GM19328 (cell line): ENCODE data around the gene MYO1A.
"Not testable (repeated sequence)": the region's sequence is repeated elsewhere in the genome, so short reads cannot be mapped to it uniquely, and the experiment has no call there.

ENCODE experiments used
- ATAC-seq: cut with Tn5 transposase; IDR thresholded peaks from one replicate; pipeline ENCODE4 v1.9.1; 2021; ENCODE audit warnings: mild to moderate bottlenecking, moderate library complexity; ENCODE audit not compliant: unreplicated experiment

MYO1A gene

DNA sequence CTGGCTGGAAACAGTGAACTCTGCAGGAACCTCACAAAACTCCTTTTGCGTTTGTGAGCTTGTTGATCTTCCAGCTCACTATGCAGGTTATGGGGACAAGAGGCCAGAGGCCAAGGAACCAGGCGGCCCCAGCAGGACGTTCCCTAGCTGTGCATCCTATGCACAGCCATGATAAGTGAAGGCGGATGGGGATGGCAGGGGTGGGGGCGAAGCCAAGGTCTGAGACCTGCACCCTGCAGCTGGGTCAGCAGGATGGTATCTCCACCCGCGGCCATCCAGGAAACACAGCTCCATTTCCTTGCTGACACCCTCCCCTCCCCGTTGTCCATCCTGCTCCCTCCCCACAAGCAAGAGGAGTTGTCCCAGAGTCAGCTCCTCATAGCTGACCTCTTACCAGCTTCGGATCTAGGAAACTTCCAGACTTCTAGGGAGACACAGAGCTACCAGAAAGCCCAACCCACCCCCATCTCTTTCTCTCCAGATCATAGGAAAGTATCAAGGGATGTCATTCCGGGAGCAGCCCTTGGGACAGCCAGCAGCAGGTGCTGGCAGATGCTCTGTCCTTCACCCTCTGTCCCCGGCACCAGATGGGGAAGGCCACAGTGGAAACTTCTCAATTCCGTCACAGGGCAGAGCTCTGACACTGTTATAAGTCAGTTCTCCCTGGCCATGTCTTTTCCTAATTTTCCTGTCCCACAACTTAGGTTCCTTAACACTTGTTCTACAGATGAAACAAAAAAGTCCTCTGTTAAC, 53.0 kb downstream of the MYO1A start:
- ATAC-seq: no peak

DNA sequence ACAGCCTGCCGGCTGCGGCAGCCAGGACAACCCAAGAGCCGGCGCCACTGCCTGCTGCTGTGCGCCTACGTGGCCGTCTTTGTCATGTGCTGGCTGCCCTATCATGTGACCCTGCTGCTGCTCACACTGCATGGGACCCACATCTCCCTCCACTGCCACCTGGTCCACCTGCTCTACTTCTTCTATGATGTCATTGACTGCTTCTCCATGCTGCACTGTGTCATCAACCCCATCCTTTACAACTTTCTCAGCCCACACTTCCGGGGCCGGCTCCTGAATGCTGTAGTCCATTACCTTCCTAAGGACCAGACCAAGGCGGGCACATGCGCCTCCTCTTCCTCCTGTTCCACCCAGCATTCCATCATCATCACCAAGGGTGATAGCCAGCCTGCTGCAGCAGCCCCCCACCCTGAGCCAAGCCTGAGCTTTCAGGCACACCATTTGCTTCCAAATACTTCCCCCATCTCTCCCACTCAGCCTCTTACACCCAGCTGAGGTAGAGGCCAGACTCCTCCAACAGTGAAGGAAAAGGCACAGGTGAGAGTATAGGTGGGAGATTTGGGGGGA, 53.9 kb downstream of the MYO1A start:
- ATAC-seq: no peak

DNA sequence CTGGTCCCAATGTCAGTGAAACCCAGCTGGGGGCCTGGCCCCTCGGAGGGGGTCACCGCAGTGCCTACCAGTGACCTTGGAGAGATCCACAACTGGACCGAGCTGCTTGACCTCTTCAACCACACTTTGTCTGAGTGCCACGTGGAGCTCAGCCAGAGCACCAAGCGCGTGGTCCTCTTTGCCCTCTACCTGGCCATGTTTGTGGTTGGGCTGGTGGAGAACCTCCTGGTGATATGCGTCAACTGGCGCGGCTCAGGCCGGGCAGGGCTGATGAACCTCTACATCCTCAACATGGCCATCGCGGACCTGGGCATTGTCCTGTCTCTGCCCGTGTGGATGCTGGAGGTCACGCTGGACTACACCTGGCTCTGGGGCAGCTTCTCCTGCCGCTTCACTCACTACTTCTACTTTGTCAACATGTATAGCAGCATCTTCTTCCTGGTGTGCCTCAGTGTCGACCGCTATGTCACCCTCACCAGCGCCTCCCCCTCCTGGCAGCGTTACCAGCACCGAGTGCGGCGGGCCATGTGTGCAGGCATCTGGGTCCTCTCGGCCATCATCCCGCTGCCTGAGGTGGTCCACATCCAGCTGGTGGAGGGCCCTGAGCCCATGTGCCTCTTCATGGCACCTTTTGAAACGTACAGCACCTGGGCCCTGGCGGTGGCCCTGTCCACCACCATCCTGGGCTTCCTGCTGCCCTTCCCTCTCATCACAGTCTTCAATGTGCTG, 54.6 kb downstream of the MYO1A start:
- no peak for ATAC-seq

DNA sequence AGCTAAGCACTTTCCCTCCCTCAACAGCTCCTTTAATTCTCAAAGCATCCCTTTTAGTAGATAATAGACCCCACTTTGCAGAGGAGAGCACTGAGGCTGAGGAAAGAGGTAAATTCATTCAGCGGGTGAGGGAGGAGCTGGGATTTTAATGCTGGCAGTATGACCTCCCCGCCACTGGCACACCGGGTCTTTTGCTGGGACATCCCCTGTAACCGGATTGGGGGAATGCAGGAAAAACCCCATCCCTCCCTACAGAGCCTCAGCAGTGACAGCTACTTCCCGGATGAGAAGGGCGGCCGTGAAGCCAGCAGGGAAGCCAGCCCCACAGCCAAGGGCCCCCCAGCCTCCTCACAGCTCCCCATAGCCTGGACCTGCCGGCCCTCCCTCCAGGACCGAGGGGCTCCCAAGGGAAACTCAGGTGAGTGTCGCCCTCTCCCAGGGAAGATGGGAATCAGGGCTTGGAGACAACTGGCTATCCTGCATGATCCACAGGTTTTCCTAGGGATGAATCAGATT, 55.6 kb downstream of the MYO1A start:
- no peak for ATAC-seq

DNA sequence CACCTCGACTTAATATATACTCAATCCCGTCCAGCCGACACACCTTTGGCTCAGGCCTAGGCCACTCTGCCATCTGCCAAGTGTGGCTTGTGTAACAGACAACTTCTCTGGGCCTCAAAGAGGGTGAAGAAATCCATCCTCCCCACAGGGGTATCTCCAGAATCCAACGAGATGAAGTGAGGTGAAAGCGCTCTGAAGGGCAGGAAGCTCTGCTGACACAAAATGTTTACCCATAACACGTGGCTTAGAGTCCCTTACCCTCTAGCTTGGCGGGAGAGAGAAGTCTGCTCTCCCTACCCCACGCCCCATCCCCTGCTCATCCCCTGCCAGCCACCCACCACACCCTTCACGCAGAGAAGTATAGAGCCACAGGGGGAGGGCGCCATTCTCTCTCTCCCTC, 56.6 kb downstream of the MYO1A start:
- ATAC-seq: no peak

DNA sequence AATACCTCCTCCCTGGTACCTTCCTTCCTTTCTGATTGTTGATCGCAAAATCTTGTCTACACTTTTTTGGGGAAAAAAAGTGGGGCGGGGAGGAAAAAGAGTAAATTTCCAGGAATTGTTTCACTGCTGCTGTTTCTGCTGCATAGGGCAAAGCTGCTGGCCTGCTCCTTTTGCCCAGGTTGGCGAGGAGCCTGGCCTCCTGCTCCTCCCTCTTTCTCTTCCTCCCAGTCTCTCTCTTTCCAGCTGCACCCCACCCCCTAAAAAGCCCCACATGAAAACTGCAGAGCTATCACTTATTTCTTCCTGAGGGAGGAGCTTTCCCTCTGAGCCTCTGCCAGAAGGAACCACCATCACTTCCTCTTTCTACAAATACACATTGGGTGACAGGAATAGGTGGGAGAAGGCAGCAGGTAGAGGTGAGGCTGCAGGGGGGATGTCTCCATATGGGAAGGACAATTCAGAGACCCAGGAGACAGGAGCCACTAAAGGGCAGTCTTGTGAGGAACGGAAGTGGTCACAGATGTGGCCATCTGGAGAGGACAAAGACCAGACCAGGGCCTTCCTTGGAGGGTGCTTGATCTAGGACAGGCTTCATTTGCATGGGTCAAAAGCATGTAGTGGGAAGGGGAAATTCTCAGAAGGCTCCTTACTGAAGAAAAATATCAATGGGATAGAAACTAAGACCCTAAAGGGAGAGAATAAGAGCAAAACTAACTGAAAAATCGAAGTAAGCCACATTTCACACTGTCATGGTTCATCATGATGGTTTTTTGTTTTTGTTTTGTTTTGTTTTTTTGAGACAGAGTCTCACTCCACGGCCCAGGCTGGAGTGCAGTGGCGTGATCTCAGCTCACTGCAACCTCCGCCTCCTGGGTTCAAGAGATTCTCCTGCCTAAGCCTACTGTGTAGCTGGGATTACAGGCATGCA, 58.3 kb downstream of the MYO1A start:
- no peak for ATAC-seq

DNA sequence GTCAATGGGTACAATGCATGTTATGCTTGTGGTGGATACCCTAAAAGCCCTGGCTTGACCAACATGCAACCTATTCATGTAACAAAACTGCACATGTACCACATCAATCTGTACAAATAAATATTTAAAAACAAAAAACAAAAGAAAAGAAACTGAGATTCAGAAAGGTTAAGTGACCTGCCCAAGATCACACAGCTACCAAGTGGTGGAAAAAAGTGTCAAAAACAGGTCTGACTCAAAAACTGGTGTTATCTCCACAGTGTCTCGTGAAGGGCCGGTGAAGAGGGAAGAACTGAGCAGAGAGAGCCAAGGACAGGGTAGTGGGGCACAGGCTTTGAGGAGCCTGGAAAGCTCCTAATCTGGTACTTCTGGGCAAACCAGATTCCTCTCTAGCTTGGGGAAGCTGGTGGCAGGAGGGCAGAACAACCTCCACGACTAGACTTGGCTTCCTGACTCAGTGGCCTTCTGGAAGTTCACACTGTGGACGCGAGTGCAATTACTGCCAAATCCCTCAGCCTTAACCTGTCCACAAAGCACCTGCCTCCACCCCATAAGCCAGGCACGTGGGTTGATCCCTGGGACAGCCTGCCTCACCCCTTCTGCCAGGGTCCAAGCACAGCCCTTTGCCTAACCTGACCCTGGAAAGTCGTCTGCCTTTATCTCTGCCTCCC, 59.1 kb downstream of the MYO1A start:
- no peak for ATAC-seq

DNA sequence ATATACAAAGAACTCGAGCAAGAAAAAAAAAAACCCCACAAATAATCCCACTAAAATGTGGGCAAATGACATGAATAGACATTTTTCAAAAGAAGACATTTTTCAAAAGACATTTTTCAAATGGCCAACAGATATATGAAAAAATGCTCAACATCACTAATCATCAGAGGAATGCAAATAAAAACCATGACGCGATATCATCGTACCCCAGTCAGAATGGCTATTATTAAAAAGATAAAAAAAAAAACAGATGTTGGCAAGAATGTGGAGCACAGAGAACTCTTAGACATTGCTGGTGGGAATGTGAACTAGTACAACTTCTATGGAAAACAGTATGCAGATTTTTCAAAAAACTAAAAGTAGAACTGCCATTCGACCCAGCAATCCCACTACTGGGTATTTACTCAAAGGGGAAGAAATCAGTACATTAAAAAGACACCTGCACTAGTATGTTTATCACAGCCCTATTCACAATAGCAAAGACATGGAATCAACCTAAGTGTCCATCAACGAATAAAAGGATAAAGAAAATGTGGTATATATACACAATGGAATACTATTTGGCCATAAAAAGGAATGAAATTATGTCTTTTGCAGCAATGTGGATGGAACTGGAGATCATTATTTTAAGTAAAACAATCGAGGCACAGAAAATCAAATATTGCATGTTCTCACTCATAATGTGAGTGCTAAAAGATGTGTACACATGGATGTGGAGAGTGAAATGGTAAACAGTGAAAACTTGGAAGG, 59.9 kb downstream of the MYO1A start:
- ATAC-seq: no peak

DNA sequence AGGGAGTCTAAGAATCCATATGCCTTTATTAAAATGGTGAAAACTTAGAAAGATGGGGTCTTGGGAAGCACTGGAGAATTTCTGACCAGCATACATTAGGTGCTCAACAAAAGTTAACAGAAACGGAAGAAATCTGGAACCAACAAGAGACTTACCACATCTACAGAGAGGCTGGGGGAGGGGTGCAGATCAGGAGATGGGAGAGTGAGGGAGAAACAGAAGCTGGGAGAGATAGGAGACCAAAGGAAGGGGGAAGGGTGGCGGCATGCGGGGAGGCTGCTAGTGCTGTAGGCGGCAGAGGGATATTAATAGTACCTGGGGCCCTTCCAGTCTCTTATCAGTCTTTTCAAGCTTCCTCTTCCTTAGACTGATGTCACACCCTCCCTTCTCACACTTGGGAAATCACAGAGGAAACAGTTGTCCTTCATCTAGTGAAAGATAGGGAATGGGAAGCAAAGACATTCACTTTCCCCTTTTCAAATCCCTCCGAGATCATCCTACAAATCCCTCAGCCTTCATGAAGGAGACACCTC, 61.7 kb downstream of the MYO1A start:
- no peak for ATAC-seq

DNA sequence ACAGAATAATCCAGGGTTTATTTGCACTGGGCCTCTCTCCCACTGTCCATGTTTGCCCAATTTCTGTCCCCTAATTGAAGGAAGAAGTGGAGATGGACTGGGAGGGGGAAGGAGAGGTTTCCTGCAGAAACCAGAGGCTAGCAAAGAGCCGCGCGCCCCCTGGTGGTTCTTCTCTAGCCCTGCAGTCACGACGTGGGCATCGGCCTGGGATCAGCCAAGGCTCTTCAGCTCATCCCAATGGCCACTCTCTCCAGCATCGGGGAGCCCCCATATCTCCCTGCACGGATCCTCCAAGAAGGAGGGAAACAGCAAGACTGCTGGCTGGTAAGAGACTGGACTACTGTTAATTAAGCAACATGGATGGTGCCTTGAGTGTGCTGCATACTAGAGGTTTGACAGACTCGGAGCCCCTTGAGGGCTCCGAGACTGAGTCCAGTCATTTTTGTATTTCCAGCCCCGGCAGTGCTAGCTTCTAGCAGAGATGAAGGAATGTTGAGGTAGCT, 62.3 kb downstream of the MYO1A start:
- ATAC-seq: no peak

DNA sequence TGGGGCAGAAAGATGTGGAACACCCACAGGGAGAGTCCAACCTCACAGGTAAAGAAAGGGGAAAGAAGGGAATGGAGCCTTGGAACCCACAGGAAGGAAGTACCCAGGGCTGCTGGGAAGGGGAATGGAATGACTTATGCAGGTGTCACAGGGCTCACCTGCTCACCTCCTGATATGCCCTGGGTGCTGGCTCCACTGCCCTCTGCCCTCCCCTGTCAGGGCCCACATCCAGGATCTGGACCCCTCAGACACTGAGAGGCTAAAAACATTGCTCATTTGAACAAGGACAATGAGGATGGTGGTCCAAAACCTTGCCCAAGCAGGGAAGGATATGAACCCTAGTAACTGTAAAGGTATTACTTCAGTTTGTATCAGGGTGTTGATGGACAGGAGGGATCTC, 62.9 kb downstream of the MYO1A start:
- ATAC-seq: no peak

DNA sequence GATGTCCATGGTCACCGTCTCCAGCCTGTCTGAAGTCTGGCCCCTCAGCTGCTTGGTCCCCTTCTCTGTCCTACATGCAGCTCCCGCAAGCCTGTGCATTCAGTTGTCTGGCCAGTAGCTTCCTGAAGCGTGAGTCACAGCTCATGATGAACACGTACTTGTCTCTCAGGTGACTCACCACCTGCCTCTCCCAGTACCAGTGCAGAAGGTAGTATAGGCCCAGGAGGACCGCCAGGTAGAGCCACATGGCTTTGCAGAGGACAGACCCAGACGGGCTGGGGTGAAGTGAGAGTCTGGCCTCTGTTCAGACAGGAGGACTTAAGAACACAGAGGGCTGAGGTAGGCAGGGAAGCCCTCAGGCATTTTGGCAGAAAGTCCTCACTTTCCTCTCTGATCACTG, 64.2 kb downstream of the MYO1A start:
- not testable (repeated sequence) for ATAC-seq

DNA sequence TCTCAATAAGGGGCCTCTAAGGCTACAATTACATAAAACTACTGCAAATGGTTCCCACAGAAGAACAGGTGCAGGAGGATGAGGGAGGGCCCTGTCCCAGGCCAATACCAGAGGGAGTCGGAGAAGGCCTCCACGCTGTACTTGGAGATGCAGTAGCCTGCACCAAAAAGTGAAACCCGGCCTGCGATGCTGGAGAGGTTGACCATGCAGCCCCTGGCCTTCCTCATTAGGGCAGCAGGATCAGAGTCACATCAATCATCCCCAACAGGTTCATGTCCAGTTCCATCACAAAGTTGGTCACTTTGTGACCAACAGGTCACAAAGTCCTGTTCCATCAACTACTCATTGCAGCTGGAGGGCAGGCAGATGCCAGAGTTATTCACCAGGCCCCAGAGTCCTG, 66.5 kb downstream of the MYO1A start:
- ATAC-seq: no peak

DNA sequence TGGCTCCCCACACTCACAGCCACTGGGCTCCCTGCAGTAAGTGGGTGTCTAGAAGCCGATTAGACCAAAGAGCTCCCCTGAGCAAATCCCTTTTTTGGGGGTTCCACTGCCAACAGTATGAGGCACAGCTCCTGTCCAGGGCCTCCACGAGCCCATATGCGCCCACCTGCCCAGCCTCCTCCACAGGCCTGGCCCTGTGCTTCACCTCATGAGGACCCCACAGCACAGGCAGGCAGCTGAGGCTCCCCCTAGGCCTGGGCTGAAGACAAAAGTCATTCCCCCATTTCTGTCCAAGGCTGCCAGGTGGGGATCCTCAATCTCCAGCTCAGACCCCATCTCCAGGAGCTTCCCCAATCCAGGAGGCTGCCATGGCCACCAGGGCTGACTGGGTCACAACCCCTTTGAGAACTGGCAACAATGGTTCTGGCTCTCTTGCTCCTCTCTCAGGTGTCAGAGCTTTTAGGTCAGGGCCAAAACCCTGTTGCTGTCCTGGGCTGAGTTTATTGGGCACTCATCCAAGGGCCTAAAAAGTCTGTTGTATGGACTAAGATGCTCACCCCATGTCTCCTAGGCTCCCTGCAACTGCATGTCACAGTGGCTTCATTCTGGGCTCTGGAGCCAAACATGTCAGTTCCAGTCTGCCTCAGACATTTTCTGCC, 67.2 kb downstream of the MYO1A start:
- ATAC-seq: not testable (repeated sequence)

DNA sequence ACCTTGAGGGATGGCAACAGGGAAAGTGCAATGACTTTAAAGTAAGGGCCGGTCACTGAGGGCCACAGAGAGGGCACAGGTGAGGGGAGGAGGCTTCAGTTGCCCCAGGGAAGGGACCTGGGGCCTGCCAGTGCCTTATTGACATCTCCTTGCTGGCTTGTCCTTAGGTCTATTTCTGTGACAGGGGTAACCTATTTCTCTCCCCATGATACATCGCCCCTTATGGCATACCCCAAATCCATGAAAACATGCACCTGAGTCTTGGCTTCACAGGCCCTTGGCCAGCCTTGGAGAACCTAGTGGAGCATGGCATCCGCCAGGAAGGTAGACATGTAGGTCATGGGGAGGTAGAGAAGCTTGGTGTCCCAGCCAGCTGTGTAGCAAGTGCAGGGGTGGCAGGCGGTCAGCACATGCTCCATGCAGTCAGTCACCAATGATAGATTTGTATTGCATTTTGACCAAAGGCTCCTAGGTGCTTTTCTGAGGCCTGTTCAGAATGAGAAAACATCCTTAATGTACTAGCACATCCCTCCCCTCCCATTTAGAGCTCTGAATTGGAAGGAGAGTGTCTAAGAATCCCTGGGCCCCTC, 68.9 kb downstream of the MYO1A start:
- ATAC-seq: no peak

DNA sequence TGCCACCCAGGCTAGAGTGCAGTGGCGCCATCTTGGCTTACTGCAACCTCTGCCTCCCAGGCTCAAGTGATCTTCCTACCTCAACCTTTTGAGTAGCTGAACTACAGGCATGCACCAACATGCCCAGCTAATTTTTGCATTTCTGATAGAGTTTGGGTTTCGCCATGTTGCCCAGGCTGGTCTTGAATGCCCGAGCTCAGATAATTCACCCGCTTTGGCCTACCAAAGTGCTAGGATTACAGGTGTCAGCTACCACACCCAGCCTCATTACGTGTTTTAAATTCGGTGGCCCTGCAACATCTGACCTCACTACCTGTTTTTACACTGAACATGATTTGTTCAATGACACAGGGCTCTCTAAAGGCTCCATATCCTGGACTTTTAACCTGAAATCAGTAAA, 69.7 kb downstream of the MYO1A start:
- no peak for ATAC-seq

DNA sequence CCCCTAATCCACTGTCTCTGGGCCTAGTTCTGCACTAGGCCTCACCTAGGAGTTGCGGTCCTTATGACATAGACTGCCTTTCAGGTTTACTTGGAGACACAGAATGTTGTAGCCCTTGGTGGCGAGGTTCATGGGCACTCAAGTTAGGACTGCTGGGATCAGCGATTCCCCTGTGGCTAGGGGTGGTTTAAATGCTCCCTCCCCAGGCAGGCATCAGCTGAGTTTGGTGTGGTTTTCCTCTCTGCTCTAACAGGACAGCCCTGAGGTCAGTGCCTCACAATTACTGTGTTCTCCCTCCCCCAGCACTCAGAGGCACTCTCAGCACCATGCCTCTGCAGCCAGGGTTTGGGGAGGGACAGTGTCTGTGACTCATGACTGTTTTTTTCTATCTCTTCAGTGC, 70.3 kb downstream of the MYO1A start:
- ATAC-seq: no peak
